AG09319 (cell line): ENCODE results near the gene PAQR7.
A peak's percentile ranks its signal among the peaks of the same experiment; 100 is the strongest.

Source experiments
- DNase-seq: peaks from one replicate; pipeline ENCODE4 v3.0.0-alpha.2; 2010; ENCODE audit warnings: low read depth; ENCODE audit errors: extremely low read depth
- CTCF ChIP-seq: IDR thresholded peaks from 2 replicates; pipeline ENCODE4 v1.5.1; 2011; ENCODE audit warnings: low read depth, mild to moderate bottlenecking, inconsistent platforms, low read length, moderate library complexity

PAQR7 gene

GRCh38 chr1:25890239-25891034 is 14.9 kb upstream of the PAQR7 start:
- TF ChIP-seq CTCF, result no peak
- DNase-seq, result no peak

- peak; percentile 21 for TF ChIP-seq CTCF
- no peak for DNase-seq
These were observed 14.0 kb upstream of the PAQR7 start for GRCh38 chr1:25889470-25889869.

GRCh38 chr1:25888426-25888987 is 13.0 kb upstream of the PAQR7 start:
- DNase-seq, result no peak
- no peak for TF ChIP-seq CTCF

- TF ChIP-seq CTCF, result no peak
- no peak for DNase-seq
These were observed 10.1 kb upstream of the PAQR7 start for GRCh38 chr1:25885602-25886001.

- TF ChIP-seq CTCF, result no peak
- DNase-seq, result no peak
These were observed 5.8 kb upstream of the PAQR7 start for GRCh38 chr1:25881266-25881665.

GRCh38 chr1:25880518-25880917 is 5.0 kb upstream of the PAQR7 start:
- no peak for TF ChIP-seq CTCF
- DNase-seq, result no peak

GRCh38 chr1:25879675-25880074 is 4.2 kb upstream of the PAQR7 start:
- DNase-seq, result no peak
- no peak for TF ChIP-seq CTCF
